Measurements from ENCODE around the gene EAF1. TPM values are rescaled to one million over a fixed set of nuclear protein-coding genes. Genes with fewer than 3 reads are reported as not detected.
A peak's percentile ranks its signal among the peaks of the same experiment; 100 is the strongest.
"Not testable (repeated sequence)": the region's sequence is repeated elsewhere in the genome, so short reads cannot be mapped to it uniquely, and the experiment has no call there.

EAF1 gene
- total RNA-seq = 14.9 TPM

GRCh38 chr3:15427182-15427880 lies at the start of gene EAF1, which contains the start of gene METTL6:
Gene EAF1 (plus strand): TSS chr3:15427598. CDS start chr3:15427780, 182 bp downstream.
Gene METTL6 (minus strand): TSS chr3:15427544. CDS start chr3:15426511, 1,033 bp downstream.
- peak; percentile 91 for DNase-seq

- peak; percentile 97 for DNase-seq
Observed at GRCh38 chr3:15377961-15378791, 49.2 kb upstream of the EAF1 start.

DNA sequence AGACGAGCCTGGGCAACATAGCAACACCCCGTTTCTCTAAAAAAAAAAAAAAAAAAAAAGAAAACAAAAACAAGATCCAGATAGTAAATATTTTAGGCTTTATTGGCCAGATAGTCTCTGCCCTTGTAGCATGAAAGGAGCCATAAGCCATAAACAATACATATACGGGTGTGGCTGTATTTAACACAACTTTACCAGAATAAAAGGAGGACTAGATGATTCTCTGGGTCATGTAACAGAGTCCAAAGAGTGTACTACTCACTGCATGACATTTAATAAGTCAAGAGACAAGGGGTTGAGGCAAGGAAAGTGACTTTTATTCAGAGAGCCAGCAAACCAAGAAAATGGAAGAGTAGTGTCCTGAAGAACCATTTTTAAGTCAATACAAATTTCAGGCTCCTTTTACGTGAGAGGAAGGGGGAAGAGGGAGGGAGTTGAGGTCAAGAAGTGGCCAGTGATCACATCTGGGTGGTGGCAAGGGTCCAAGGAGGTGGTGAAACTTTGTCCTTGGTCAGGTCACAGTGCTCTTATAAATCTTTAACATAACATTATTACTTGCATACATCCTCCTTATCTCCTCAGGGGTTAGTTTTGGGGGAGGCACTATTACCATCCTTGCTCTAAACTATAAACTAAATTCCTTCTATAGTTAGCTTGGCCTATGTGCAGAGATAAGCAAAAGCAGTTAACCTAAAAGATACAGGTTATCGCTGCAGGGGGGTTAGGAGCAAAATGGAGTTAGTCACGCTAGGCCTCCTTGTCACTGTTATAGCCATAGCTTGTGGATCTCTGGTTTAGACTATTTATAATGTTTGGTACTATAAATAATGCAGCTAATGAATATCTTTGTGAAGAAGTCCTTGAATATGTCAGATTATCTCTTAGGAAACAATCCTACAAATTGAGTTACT lies 46.2 kb upstream of the EAF1 start:
- no peak for DNase-seq

- no peak for DNase-seq
Observed at GRCh38 chr3:15382405-15382923, 44.9 kb upstream of the EAF1 start.

DNA sequence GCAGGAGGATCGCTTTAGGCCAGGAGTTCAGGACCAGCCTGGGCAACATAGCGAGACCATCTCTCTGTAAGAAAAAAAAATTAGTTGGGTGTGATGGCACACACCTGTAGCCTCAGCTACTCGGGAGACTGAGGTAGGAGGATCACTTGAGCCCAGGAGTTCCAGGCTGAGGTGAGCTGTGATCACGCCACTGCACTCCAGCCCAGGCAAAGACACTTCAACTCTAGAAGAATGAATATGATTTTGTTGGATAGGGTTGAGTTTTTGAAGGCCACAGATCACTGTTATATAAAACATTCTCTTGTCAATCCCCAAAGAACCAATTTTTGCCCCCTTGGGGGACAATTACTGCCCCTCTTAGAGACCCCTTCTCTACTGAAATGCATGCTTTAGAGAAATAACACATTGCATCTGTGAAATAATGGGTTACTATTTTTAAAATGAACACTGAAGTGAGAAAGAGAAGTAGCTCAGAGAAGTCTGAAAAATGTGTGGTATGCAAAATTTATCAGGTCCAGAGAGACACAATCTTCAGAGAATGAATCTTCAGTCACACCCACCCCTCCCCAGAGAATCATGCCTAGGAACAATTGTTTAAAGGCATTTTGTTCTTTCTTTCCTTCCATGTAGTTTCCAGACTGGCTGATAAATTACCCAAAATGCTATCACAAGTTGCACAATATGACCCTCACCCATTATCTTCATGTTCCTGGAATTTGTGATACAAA lies 42.7 kb upstream of the EAF1 start:
- no peak for DNase-seq

DNA sequence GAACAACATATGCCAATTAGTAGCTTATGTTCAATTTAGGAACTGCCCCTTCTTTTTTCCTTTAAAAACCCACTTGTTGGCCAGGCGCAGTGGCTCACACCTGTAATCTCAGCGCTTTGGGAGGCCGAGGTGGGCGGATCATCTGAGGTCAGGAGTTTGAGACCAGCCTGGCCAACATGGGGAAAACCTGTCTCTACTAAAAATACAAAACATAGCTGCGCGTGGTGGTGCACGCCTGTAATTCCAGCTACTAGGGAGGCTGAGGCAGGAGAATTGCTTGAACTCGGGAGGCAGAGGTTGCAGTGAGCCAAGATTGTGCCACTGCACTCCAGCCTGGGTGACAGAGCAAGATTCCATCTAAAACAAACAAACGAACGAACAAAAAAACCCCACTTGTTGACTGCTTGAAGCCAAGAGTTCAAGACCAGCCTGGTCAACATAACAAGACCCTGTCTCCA lies 42.1 kb upstream of the EAF1 start:
- not testable (repeated sequence) for DNase-seq

DNA sequence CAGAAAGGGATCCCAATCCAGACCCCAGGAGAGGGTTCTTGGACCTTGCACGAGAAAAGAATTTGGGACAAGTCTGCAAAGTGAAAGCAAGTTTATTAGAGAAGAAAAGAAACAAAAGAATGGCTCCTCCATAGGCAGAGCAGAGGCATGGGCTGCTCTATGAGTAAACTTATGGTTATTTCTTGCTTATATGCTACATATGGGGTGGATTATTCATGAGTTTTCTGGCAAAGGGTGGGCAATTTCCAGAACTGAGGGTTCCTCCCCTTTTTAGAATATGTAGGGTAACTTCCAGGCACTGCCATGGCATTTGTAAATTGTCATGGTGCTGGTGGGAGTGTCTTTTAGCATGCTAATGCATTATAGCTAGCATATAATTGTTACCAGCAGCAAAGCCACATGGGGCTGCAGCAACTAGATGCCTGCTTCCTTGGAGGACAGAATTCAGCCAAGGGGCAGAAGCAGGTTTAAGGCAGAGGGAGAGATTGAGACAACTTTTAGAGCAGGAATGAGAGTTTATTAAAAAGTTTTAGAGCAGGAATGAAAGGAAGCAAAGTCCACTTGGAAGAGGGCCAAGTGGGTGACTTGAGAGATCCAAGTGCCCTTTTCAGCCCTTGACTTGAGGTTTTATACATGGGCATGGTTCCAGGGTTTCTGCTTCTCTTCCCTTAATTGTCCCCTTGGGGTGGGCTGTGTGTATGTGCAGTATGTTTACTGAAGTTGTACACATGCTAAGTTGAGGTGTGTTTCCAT lies 41.3 kb upstream of the EAF1 start:
- no peak for DNase-seq

DNA sequence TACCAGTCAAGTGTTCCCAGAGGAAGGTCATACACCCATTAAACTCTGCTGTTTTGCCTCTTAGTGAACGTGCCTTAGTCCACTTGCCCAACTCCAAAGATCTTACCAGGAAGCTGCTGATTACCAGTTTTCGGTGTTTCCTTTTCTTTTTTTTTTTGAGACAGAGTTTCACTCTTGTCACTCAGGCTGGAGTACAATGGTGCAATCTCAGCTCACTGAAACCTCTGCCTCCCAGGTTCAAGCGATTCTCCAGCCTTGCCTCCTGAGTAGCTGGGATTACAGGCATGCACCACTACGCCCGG lies 40.8 kb upstream of the EAF1 start:
- DNase-seq = not testable (repeated sequence)

GRCh38 chr3:15387171-15387581 lies 40.2 kb upstream of the EAF1 start:
- no peak for DNase-seq

GRCh38 chr3:15387735-15388134 lies 39.7 kb upstream of the EAF1 start:
- DNase-seq = no peak

GRCh38 chr3:15388335-15388734 lies 39.1 kb upstream of the EAF1 start:
- DNase-seq = not testable (repeated sequence)

DNA sequence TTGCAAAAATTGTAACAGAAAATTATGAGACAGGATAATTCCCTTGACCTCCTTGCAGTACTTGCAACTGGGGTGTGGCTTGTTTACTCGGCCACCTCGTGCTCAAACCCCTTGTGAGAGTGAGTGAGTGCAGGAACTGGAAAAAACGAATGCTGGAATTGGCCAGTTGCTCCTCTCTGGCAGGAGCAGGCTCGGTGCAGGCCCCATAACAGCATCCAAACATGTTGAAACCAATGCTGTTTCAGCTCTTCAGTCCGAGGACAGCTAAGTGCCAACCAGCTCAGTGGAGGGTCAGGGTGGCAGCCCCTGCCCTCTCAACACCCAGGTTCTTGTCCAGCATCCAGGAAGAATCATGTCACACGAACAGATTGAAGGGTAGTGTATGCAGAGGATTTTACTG lies 36.9 kb upstream of the EAF1 start:
- DNase-seq = no peak

DNA sequence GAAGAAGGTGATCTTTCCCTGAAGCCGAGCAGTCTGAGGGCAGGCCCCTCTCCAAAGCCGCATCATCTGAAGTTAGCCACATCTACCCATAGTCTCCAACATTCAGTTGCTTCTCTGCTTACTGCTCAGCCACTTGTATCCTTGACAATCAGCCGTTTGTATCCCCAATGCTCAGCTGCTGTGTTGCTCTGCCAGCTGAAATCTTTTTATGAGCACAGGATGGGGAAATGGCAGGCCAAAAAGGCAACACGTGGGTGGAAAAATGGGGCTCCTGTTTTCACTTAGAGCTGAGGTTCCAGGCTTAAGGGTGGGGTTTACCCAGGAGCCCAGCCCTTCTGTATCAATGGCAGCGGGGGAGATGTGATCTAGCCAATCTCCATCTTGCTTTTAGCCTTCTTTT lies 36.4 kb upstream of the EAF1 start:
- no peak for DNase-seq

- not testable (repeated sequence) for DNase-seq
Observed at GRCh38 chr3:15393252-15393651, 34.1 kb upstream of the EAF1 start.

GRCh38 chr3:15398731-15399133 lies 28.7 kb upstream of the EAF1 start:
- not testable (repeated sequence) for DNase-seq

DNA sequence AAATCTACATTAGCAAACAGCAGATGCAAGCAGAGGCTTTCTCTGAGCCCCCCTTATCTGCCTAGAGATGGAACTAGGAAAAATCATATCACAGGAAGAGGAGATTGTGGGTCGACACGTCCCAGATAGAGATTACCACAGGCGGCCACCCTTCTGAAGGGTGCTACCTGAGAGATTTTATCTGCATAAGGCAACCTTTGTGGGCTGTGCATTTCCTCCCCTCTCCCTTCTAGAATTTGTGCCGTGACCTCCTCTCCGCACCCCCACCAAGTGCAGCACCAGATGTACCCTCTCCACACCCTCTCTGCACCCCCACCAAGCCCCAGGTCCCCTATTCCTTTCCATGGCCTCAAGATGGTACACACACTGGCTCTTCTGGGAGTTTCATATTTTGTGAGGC lies 27.4 kb upstream of the EAF1 start:
- DNase-seq = no peak

- no peak for DNase-seq
Observed at GRCh38 chr3:15401936-15402335, 25.5 kb upstream of the EAF1 start.

DNA sequence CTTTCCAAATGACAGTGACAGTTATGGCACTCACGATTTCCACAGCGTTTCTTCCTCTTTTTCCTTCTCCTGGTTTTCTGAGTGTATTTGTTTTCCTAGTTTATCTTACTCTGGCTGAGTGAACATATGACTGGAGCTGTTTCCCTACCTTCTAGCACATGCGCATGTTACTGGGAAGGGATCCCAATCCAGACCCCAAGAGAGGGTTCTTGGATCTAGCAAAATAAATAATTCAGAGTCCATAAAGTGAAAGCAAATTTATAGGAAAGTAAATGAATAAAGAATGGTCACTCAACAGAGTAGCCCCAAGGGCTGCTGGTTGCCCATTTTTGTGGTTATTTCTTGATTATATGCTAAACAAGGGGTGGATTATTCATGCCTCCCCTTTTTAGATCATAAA lies 23.9 kb upstream of the EAF1 start:
- DNase-seq = peak; percentile 73

DNA sequence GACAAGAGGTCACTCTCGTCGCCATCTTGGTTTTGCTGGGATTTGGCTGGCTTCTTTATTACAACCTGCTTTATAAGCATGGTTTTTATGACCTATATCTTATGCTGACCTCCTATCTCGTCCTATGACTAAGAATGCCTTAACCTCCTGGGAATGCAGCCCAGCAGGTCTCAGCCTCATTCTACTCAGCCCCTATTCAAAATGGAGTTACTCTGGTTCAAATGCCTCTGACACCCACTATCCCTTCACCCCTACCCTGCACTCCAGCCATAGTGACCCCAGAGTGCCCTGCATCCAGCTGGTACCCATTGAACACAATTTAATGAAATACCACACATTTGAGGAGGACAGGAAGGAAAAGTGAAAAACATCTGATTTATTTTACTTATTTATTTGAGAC lies 23.4 kb upstream of the EAF1 start:
- no peak for DNase-seq

GRCh38 chr3:15404767-15405166 lies 22.6 kb upstream of the EAF1 start:
- DNase-seq = no peak
